Measurements from ENCODE around the gene P2RX7. TPM values are rescaled to one million over a fixed set of nuclear protein-coding genes. Genes with fewer than 3 reads are reported as not detected.
A peak's percentile ranks its signal among the peaks of the same experiment; 100 is the strongest.
"Not testable (repeated sequence)": the region's sequence is repeated elsewhere in the genome, so short reads cannot be mapped to it uniquely, and the experiment has no call there.

P2RX7 gene
- total and polyA plus RNA-seq, 12 donors: 1.2 to 13.5 (median 6.2) TPM

DNA sequence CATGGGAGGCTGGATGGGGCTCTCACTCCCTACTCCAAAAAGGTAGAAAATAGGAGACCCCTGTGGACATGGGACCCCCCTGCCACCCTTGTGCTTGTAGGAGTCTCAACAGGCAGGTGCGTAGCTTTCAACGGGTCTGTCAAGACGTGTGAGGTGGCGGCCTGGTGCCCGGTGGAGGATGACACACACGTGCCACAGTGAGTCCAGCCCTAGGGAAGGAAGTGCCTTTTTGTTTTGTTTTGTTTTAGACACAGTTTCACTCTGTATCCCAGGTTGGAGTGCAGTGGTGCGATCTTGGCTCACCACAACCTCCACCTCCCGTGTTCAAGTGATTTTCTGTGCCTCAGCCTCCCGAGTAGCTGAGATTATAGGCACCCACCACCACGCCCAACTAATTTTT lies 90.2 kb downstream of the P2RX7 start:
- Histone ChIP-seq H3K9me3 (replicated peaks in 1 of 3) (no peaks in the 10 kb centered on the region), H3K4me3 (no peak overlapping the region), H3K27ac (no peak overlapping the region), H3K36me3 (replicated peaks in 1 of 2) (peaks cover 0 to 20% of the 10 kb centered on the region in 2 donors), H3K27me3 (no peaks in the 10 kb centered on the region), H3K4me1 (replicated peaks in 1 of 2) (peaks cover 4 to 10% of the 10 kb centered on the region in 2 donors)
- intact Hi-C loops (cut with DNase I): no loop called here
- no peak for DNase-seq
- TF ChIP-seq, protein P1, sequence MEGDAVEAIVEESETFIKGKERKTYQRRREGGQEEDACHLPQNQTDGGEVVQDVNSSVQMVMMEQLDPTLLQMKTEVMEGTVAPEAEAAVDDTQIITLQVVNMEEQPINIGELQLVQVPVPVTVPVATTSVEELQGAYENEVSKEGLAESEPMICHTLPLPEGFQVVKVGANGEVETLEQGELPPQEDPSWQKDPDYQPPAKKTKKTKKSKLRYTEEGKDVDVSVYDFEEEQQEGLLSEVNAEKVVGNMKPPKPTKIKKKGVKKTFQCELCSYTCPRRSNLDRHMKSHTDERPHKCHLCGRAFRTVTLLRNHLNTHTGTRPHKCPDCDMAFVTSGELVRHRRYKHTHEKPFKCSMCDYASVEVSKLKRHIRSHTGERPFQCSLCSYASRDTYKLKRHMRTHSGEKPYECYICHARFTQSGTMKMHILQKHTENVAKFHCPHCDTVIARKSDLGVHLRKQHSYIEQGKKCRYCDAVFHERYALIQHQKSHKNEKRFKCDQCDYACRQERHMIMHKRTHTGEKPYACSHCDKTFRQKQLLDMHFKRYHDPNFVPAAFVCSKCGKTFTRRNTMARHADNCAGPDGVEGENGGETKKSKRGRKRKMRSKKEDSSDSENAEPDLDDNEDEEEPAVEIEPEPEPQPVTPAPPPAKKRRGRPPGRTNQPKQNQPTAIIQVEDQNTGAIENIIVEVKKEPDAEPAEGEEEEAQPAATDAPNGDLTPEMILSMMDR (IDR thresholded peaks at IDR 0.05): no peak
- no peak for TF ChIP-seq POLR2A (IDR thresholded peaks at IDR 0.05)
- 83 to 96% (median 91%) methylated on average over 10 of the region's 10 CpGs for WGBS, 4 donors

DNA sequence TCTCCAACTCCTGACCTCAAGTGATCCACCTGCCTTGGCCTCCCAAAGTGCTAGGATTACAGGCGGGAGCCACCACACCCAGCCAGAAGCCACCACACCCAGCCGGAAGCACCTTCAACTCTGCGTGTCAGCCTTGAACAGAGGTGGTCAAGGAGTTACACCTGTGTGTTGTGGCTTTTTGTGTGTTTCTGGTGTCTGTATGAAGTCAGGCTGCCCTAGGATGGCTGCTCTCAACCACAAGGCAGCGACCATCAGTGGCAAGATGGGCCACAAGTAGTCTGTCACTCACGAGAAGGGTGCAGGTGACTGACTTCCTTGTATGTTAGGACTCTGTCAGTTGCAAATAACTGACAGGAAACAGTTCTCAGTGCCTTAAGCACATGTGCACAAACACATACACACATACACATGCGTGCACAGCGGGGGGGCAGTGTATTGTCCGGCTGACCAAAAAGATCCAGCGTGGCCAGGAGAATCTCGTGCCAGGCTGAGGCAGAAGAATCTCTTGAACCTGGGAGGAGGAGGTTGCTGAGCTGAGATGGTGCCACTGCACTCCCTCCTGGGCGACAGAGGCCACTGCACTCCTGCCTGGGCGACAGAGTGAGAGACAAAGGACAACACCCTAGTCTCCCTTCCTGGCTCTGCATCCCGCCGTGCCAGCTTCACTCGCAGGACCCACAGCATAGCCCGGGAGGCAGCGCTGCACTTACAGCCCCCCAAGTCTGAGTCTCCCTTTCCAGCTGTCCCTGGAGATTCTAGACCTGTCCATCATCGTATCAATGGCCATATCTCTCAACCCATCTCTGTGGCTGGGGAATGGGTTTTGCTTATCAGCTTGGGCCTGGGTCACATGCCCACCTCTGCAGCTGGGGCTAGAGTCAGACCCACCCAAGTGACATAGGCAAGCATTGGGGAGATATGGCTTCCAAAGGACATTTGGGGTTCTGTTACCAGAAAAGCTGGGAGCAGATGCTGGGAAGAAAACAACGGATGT lies 90.9 kb downstream of the P2RX7 start:
- Histone ChIP-seq H3K36me3 (replicated peaks in 1 of 2) (peaks cover 0 to 18% of the 10 kb centered on the region in 2 donors), H3K27ac (no peak overlapping the region), H3K9me3 (replicated peaks in 1 of 3) (no peaks in the 10 kb centered on the region), H3K4me3 (no peak overlapping the region), H3K27me3 (no peaks in the 10 kb centered on the region), H3K4me1 (replicated peaks in 1 of 2) (peaks cover 4 to 10% of the 10 kb centered on the region in 2 donors)
- no peak for TF ChIP-seq POLR2A (IDR thresholded peaks at IDR 0.05)
- TF ChIP-seq, protein P1 (IDR thresholded peaks at IDR 0.05): peak in 2 of 6 experiments; percentile 7 to 18
- intact Hi-C loops (cut with DNase I): no loop called here
- 81 to 95% (median 87%) methylated on average over 8 to 19 of the region's 19 CpGs for WGBS, 4 donors
- no peak for DNase-seq

DNA sequence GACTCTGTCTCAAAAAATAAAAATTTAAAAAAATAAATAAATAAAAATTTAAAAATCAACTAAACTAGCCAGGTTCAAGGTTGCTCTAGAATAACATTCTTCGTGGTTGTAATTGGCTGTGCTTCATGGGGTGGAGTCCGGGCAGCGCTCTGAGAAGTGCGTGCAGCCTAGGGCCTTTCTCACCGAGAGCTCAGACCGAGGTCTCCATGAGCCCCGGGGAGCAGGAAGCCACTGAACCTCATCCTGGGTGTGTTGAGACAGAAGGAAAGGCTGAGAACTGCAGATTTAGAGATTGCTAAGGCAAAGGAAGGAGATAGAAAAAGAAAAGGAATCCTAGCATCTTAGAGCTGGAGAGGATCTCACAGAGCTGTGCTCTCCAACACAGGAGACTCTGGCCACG lies 91.9 kb downstream of the P2RX7 start:
- Histone ChIP-seq H3K36me3 (replicated peaks in 1 of 2) (peaks cover 0 to 23% of the 10 kb centered on the region in 2 donors), H3K4me1 (replicated peaks in 1 of 2) (peaks cover 4 to 9% of the 10 kb centered on the region in 2 donors), H3K27me3 (no peaks in the 10 kb centered on the region), H3K4me3 (no peak overlapping the region), H3K9me3 (replicated peaks in 1 of 3) (no peaks in the 10 kb centered on the region), H3K27ac (no peak overlapping the region)
- TF ChIP-seq POLR2A (IDR thresholded peaks at IDR 0.05): no peak
- intact Hi-C loops (cut with DNase I): no loop called here
- WGBS, 4 donors: 72 to 82% (median 76%) methylated on average over 8 of the region's 8 CpGs
- no peak for DNase-seq

DNA sequence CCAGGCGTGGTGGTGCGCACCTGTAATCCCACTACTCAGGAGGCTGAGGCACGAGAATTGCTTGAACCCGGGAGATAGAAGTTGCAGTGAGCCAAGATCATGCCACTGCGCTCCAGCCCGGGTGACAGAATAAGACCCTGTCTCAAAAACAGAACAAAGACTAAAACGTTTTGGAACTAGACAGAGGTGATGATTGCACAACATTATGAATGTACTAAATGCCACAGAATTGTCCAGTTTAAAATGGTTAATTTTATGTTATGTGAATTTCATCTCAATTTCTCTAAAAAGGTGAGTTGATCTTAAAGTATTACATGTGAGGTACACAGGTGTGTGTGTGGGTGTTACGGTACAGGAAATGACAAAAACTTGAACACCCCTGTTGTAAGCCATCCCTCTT lies 93.7 kb downstream of the P2RX7 start:
- Histone ChIP-seq H3K9me3 (replicated peaks in 1 of 3) (no peaks in the 10 kb centered on the region), H3K4me1 (replicated peaks in 1 of 2) (no peaks in the 10 kb centered on the region), H3K36me3 (replicated peaks in 1 of 2) (peaks cover 0 to 23% of the 10 kb centered on the region in 2 donors), H3K27ac (no peak overlapping the region), H3K4me3 (no peak overlapping the region), H3K27me3 (no peaks in the 10 kb centered on the region)
- DNase-seq: no peak
- intact Hi-C loops (cut with DNase I): no loop called here
- WGBS, 4 donors: 83 to 91% (median 89%) methylated on average over 8 of the region's 8 CpGs
- TF ChIP-seq POLR2A (IDR thresholded peaks at IDR 0.05): no peak
- TF ChIP-seq, protein P1 (IDR thresholded peaks at IDR 0.05): no peak

DNA sequence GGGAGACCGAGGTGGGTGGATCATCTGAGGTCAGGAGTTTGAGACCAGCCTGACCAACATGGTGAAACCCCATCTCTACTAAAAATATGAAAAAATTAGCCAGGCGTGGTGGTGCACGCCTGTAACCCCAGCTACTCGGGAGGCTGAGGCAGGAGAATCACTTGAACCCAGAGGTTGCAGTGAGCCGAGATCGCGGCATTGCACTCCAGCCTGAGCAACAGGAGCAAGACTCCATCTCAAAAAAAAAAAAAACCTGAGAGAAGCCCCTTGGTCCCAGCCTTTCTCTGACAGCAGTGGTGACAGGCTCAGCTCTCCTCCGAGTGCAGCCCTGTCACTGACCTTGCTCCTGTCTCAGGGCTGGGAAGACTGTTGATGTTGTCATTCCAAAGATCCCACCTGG lies 94.2 kb downstream of the P2RX7 start:
- 97 to 98% (median 97%) methylated on average over 8 of the region's 8 CpGs for WGBS, 4 donors
- H3K27ac ChIP-seq; H3K4me3 ChIP-seq; H3K27me3 ChIP-seq; H3K9me3 ChIP-seq (replicated peaks in 1 of 3); intact Hi-C loops (cut with DNase I); H3K4me1 ChIP-seq (replicated peaks in 1 of 2); DNase-seq: not testable (repeated sequence)
- peaks cover 0 to 19% of the 10 kb centered on the region in 2 donors for H3K36me3 ChIP-seq (replicated peaks in 1 of 2)

Measured in adrenal gland (tissue), 12 donors.